Right kidney (tissue), 1 donor: Measurements from ENCODE around the gene GSDMA.
A peak's percentile ranks its signal among the peaks of the same experiment; 100 is the strongest.
"Not testable (repeated sequence)": the region's sequence is repeated elsewhere in the genome, so short reads cannot be mapped to it uniquely, and the experiment has no call there.

ENCODE experiments used
- DNase-seq: peaks from one replicate; pipeline ENCODE4 v3.0.0-alpha.2; 2016

The GSDMA gene

GRCh38 chr17:39997543-39997942 lies 34.7 kb downstream of the GSDMA start:
- no peak for DNase-seq

GRCh38 chr17:39999067-39999466 lies 36.3 kb downstream of the GSDMA start:
- no peak for DNase-seq

- DNase-seq = no peak
Measured at GRCh38 chr17:40000161-40000560, 37.4 kb downstream of the GSDMA start.

- not testable (repeated sequence) for DNase-seq
Measured at GRCh38 chr17:40001335-40001734, 38.5 kb downstream of the GSDMA start.

- no peak for DNase-seq
Measured at GRCh38 chr17:40004072-40004471, 41.3 kb downstream of the GSDMA start.

GRCh38 chr17:40004712-40005111 lies 41.9 kb downstream of the GSDMA start:
- no peak for DNase-seq

DNA sequence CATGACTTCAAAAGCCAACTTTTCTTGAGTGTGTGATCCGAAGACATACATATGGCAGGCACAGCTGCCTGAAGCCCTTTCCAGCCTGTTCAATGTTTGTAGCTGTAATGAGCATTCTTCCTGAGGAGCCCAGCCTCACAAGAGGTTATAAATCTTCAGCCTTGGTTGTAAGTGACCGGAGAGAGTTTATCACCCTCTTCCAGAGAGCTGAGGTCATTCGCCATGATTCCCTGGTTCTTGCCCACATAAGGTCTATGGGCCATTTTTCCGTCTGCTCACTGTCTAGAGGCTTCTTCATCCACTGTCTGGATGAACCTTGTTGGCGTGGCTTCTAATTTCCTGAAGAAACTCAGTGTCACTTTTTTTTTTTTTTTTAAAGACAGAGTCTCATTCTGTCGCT lies 42.7 kb downstream of the GSDMA start:
- DNase-seq = no peak

- DNase-seq = not testable (repeated sequence)
Measured at GRCh38 chr17:40010946-40011500, 48.2 kb downstream of the GSDMA start.

DNA sequence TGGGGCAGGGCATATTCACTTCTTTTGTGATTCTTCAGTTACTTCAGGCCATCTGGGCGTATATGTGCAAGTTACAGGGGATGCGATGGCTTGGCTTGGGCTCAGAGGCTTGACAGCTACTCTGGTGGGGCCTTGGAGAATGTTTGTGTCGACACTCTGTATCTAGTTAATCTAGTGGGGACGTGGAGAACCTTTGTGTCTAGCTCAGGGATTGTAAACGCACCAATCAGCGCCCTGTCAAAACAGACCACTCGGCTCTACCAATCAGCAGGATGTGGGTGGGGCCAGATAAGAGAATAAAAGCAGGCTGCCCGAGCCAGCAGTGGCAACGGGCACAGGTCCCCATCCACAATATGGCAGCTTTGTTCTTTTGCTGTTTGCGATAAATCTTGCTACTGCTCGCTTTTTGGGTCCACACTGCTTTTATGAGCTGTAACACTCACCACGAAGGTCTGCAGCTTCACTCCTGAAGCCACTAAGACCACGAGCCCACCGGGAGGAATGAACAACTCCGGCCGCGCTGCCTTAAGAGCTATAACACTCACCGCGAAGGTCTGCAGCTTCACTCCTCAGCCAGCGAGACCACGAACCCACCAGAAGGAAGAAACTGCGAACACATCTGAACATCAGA lies 49.3 kb downstream of the GSDMA start:
- DNase-seq = not testable (repeated sequence)

DNA sequence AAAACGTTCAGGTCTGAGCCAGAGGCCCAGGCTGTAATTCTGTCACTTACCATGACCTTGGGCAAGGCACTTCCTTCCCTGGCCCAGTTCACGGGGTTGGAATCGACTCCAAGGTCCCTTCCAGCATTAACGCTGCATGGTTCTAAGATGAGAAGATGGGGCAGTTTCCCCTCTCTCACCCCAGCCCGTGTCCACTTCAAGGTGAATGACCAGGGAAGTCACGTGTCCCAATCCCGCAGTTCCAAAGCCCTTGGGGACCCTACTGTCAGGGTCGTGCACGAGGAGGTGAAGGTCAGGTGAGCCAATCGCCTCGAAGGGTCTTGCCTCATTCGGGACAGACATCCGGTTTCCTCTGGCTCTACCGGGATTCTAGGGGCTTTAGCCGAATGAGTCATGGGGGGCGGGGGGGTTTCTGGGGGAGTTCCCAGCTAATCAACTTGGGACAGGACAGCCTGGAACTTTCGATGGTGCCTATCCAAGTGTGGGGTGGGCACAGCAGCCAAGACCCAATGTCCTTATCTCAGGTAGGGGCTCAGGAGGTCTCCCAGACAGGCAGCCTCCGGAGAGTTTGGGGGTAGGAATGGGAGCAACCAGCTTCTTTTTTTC lies 51.7 kb downstream of the GSDMA start:
- DNase-seq = peak; percentile 14

DNA sequence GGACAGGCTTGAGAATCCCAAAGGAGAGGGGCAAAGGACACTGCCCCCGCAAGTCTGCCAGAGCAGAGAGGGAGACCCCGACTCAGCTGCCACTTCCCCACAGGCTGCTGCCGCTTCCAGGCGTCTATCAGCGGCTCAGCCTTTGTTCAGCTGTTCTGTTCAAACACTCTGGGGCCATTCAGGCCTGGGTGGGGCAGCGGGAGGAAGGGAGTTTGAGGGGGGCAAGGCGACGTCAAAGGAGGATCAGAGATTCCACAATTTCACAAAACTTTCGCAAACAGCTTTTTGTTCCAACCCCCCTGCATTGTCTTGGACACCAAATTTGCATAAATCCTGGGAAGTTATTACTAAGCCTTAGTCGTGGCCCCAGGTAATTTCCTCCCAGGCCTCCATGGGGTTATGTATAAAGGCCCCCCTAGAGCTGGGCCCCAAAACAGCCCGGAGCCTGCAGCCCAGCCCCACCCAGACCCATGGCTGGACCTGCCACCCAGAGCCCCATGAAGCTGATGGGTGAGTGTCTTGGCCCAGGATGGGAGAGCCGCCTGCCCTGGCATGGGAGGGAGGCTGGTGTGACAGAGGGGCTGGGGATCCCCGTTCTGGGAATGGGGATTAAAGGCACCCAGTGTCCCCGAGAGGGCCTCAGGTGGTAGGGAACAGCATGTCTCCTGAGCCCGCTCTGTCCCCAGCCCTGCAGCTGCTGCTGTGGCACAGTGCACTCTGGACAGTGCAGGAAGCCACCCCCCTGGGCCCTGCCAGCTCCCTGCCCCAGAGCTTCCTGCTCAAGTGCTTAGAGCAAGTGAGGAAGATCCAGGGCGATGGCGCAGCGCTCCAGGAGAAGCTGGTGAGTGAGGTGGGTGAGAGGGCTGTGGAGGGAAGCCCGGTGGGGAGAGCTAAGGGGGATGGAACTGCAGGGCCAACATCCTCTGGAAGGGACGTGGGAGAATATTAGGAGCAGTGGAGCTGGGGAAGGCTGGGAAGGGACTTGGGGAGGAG lies 52.5 kb downstream of the GSDMA start, which contains the start of gene CSF3:
TSS of gene CSF3 (plus strand) at position 436 of the 993 bp plus-strand sequence. CDS start at position 471, 35 bp downstream.
- DNase-seq = no peak

- DNase-seq = no peak
Measured at GRCh38 chr17:40015998-40016985, 53.5 kb downstream of the GSDMA start.

DNA sequence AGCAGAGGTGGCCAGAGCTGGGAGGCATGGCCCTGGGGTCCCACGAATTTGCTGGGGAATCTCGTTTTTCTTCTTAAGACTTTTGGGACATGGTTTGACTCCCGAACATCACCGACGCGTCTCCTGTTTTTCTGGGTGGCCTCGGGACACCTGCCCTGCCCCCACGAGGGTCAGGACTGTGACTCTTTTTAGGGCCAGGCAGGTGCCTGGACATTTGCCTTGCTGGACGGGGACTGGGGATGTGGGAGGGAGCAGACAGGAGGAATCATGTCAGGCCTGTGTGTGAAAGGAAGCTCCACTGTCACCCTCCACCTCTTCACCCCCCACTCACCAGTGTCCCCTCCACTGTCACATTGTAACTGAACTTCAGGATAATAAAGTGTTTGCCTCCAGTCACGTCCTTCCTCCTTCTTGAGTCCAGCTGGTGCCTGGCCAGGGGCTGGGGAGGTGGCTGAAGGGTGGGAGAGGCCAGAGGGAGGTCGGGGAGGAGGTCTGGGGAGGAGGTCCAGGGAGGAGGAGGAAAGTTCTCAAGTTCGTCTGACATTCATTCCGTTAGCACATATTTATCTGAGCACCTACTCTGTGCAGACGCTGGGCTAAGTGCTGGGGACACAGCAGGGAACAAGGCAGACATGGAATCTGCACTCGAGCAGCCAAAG lies 54.7 kb downstream of the GSDMA start:
- DNase-seq = no peak

GRCh38 chr17:40018211-40019121 lies 55.7 kb downstream of the GSDMA start:
- peak; percentile 14 for DNase-seq

GRCh38 chr17:40019140-40019991 lies 56.6 kb downstream of the GSDMA start:
- DNase-seq = no peak

- no peak for DNase-seq
Measured at GRCh38 chr17:40020146-40020545, 57.3 kb downstream of the GSDMA start.

DNA sequence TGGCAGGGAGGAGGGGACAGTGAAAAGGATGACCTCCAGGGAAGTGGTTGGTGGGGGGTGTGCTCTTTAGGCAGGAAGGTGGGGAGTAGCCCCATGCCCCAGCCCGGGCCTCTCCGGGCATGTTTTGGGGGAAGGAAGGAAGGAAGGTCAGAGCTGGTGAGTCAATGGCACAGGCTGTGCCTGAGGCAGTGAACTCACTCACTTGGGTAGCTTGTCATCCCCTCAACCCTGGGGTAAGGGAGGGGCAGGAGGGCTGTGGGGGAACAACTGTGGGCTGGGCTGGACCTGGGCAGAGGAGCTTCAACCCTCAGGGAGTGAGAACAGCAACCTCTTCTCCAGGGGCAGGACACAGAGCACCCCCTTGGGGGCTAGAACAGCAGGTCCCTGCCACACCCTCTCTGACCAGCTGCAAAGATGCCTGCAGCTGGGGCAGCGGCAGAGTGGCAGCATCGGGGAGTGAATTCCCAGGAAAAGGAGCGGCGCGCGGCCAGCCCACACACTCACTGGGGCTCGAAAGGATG lies 58.7 kb downstream of the GSDMA start:
- DNase-seq = no peak

- no peak for DNase-seq
Measured at GRCh38 chr17:40022497-40022896, 59.7 kb downstream of the GSDMA start.
